HG03108 (cell line): ENCODE data around the gene NUP210.

ENCODE experiments used
- ATAC-seq: cut with Tn5 transposase; IDR thresholded peaks from one replicate; pipeline ENCODE4 v1.9.1; 2021; ENCODE audit warnings: moderate library complexity; ENCODE audit not compliant: unreplicated experiment

NUP210 gene

DNA sequence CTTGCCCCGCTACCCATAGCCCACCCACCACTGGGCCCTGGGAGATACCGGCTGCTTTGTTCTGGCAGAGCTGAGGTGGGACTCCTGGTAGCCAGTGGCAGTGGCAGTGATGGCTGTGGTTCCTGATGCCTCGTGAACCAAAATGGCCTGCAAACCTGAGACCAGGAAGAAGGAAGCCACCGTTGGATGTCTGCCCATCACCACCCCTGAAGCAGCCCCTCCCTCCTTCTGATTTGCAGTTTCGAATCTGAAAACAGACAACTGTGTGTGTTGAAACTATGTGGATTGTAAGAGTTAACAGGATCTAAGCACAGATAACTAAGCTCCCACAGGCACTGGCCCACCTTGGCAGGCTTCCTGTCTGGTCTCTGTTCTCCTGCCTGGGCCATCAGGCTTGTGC lies 66.6 kb downstream of the NUP210 start:
- no peak for ATAC-seq

- ATAC-seq, result no peak
Measured at GRCh38 chr3:13352621-13353131, 67.4 kb downstream of the NUP210 start.

DNA sequence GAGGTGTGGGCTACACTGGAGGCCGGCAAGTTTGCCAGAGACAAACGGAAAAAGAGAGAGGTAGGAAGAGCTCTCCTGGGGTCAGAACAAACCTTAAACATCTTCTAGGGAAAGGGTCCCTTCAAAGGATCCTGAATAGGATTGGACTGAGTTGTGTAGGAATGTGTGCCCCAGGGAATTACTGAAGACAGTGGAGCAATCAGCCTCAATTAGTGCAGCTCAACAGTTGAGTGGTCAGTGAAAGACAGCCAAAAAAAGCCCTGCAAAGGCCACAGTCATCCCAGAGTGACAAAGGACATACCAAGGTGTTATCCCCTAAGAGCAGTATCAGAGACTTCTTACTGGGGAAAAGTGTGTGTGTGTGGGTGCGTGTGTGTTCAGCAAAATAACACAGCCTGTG lies 70.3 kb downstream of the NUP210 start:
- no peak for ATAC-seq

GRCh38 chr3:13348661-13349396 lies 71.3 kb downstream of the NUP210 start:
- ATAC-seq, result no peak

GRCh38 chr3:13348100-13348499 lies 72.0 kb downstream of the NUP210 start:
- no peak for ATAC-seq

GRCh38 chr3:13347390-13347950 lies 72.7 kb downstream of the NUP210 start:
- no peak for ATAC-seq

GRCh38 chr3:13346481-13347389 lies 73.4 kb downstream of the NUP210 start:
- no peak for ATAC-seq

GRCh38 chr3:13345772-13346171 lies 74.3 kb downstream of the NUP210 start:
- no peak for ATAC-seq

GRCh38 chr3:13345284-13345683 lies 74.8 kb downstream of the NUP210 start:
- no peak for ATAC-seq

DNA sequence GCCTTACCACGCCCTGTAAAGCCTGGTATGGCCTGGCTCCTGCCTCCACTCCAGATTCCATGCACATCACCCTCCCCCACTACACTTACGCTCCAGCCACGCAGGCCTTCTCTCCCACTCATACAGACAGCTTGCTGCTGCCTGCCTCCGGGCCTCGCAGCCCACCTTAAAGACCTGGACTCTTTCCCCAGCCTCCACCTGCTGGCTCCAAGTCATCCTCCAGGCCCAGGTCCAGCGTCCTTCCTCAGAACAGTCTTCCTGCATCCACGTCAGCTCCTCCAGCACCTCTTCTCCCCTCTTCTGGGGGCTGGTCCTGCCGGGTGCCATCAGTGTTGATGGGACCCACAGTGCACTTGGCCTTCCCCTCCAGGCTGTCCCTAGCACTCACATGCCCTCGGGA lies 75.5 kb downstream of the NUP210 start:
- ATAC-seq, result no peak

- no peak for ATAC-seq
Measured at GRCh38 chr3:13343601-13344000, 76.5 kb downstream of the NUP210 start.

DNA sequence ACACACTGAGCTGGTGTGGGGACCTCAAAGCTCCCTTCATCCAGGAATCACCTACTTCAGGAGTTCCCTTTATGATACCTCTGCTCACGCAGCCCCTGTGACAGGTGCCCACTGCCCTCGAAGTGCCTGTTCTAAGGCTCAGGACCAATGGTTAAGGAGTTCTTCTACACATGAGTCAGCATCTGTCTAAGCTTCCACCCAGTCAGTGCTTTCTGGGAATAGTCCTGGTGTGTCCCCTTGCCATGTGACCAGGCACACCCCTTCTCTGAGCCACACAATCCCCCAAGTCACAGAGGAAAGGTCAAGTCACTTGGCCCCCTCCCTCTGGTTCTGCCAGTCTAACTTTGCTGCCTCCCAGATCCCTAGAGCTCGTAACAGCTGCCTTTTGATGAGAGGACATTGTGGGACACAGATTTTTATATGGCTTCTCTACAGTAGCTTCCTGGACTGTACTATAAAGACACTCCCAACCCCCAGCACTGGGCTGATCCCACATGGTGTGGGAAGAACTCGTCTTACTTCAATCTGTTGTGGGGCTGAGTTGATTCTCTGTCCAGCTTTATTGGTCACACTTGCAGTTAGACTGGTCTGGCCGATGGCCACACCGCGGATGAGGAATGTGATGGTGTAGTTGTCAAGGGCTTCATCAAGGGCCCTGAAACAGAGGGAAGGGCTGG lies 78.8 kb downstream of the NUP210 start:
- no peak for ATAC-seq

GRCh38 chr3:13339833-13340232 lies 80.3 kb downstream of the NUP210 start:
- ATAC-seq, result no peak

GRCh38 chr3:13338996-13339395 lies 81.1 kb downstream of the NUP210 start:
- ATAC-seq, result no peak

GRCh38 chr3:13338231-13338630 lies 81.9 kb downstream of the NUP210 start:
- no peak for ATAC-seq

DNA sequence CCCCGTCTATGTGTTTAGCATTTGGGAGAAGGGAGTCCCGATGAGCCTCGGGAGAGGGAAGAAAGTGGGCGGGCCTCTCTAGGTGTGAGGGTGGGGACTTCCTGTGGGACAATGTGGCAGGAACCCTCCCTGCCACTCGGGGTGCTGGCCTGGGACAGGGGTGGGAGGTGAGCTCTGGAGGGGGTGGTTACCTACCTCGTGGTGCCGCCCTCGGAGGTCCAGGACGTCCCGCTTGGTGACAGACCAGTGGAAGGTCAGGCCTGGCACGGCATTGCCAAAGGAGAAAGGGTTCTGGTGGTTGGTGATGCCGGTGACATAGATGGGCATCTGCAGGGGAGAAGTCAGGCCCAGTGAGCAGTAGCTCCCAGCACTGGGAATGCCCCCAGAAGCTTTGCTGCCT lies 83.5 kb downstream of the NUP210 start:
- no peak for ATAC-seq

GRCh38 chr3:13335503-13335902 lies 84.6 kb downstream of the NUP210 start:
- no peak for ATAC-seq

GRCh38 chr3:13335059-13335458 lies 85.1 kb downstream of the NUP210 start:
- ATAC-seq, result no peak

DNA sequence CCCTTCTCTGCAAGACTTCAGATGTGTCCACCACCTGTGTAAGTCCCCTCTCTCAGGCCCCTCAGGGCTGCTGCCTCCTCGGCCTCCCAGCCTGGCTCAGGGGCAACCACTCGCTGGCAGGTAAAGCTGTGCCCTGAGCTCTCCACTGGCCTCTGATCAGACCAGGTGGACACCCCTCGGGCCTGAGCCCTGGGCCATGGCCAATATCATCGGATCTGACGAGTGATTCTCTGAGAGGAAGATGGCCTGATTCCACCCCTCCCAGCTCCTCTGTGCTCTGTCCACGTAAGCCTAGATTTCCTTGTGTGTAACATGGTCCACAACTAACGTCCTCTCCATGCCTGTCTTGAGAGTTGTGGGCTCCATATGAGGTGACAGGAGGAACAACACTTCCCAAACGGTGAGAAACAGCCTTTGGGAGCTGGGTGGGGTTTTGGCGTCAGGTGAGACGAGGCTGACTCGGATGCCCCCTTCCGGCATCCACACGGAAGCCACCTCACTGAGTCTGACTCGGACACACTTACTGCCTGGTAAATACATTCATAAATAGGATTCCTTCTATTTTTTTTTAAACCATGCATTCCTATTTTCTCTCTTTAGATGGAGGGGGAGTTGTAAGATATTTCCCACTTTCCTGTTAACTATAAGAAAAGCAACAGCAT lies 86.8 kb downstream of the NUP210 start:
- ATAC-seq, result no peak

- ATAC-seq, result no peak
Measured at GRCh38 chr3:13332740-13333139, 87.4 kb downstream of the NUP210 start.

- ATAC-seq, result peak; percentile 94
Measured at GRCh38 chr3:13332158-13332557, 88.0 kb downstream of the NUP210 start.
